ENCODE measurements around the gene ARHGAP29. TPM values are rescaled to one million over a fixed set of nuclear protein-coding genes. Genes with fewer than 3 reads are reported as not detected.
A peak's percentile ranks its signal among the peaks of the same experiment; 100 is the strongest.

Gene ARHGAP29
- total RNA-seq, 1 donor from 2014 or later: 42.7 TPM

DNA sequence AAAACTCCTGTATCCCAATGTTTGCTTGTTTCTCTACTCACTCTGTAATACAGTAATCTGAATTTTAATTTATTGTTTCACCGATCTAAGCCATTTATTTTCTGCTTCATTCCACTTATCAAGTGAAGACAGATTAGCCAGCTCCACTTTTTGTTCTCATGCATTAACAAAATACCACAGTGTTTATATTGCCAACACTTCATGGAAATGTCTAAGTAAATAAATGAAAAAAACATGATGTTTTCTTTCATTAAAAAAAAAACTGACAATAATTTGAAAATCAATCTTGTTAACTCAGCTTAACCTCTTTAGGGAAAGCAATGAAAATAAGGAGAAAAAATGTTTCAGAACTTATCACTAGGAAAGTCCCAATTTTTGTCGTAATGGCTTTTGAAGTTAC, 11.5 kb downstream of the ARHGAP29 start:
- peaks cover 5% of the 10 kb centered on the region for H3K4me1 Mint-ChIP-seq (ENCODE audit: unreplicated experiment)
- peaks cover 5% of the 10 kb centered on the region for H3K36me3 Mint-ChIP-seq
- H3K9me3 Mint-ChIP-seq: no peaks in the 10 kb centered on the region
- H3K4me3 Mint-ChIP-seq: peak overlapping the region; percentile 67
- peak overlapping the region; percentile 57 for H3K27ac Mint-ChIP-seq
- no peaks in the 10 kb centered on the region for H3K27me3 Mint-ChIP-seq
- DNase-seq (ENCODE audit: extremely low spot score, unreplicated experiment): no peak
- TF ChIP-seq, protein P1, sequence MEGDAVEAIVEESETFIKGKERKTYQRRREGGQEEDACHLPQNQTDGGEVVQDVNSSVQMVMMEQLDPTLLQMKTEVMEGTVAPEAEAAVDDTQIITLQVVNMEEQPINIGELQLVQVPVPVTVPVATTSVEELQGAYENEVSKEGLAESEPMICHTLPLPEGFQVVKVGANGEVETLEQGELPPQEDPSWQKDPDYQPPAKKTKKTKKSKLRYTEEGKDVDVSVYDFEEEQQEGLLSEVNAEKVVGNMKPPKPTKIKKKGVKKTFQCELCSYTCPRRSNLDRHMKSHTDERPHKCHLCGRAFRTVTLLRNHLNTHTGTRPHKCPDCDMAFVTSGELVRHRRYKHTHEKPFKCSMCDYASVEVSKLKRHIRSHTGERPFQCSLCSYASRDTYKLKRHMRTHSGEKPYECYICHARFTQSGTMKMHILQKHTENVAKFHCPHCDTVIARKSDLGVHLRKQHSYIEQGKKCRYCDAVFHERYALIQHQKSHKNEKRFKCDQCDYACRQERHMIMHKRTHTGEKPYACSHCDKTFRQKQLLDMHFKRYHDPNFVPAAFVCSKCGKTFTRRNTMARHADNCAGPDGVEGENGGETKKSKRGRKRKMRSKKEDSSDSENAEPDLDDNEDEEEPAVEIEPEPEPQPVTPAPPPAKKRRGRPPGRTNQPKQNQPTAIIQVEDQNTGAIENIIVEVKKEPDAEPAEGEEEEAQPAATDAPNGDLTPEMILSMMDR (conservative IDR thresholded peaks at IDR 0.05): no peak

DNA sequence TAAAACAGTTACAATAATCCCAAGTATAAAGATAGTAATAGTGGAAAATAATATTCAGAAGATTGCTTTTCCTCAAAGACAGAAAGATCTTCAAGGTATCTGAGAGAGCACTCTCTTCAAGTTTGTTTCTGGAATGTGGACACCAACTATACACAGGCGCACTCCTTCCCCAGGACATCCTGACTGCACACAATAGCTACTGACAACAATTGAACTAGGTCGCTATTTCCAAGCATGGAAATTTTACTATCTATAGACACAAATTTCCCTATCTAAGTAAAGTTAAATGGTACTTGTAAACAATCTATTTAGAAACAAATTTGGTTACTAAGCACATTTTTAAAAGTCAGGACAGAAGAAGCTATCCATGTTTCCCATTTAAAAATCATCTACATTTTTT, 19.1 kb downstream of the ARHGAP29 start:
- no peaks in the 10 kb centered on the region for H3K4me1 Mint-ChIP-seq (ENCODE audit: unreplicated experiment)
- no peaks in the 10 kb centered on the region for H3K9me3 Mint-ChIP-seq
- peak overlapping the region; percentile 73 for H3K27ac Mint-ChIP-seq
- peaks cover 16% of the 10 kb centered on the region for H3K36me3 Mint-ChIP-seq
- no peak for DNase-seq (ENCODE audit: extremely low spot score, unreplicated experiment)
- TF ChIP-seq, protein P1 (conservative IDR thresholded peaks at IDR 0.05): no peak
- H3K27me3 Mint-ChIP-seq: no peaks in the 10 kb centered on the region
- H3K4me3 Mint-ChIP-seq: no peak overlapping the region

DNA sequence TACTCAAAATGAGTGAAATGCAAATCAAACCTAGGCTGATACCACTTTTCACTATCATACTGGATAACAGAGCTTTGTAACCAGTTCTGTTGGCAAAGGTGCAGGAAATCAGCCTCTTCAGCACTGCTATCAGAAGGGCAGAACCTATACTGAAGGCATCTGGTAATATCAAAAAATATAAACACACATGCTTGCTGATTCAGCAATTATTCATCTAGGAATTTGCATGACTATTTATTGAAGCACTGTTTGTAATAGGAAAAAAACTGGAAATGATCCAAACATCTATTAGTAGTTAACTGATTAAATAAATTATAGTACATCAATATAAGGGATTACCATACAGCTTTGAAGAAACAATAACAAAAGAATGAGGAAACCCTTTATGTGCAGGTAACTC, 21.4 kb downstream of the ARHGAP29 start:
- TF ChIP-seq, protein P1 (conservative IDR thresholded peaks at IDR 0.05): no peak
- H3K9me3 Mint-ChIP-seq: no peaks in the 10 kb centered on the region
- no peak overlapping the region for H3K4me3 Mint-ChIP-seq
- peaks cover 19% of the 10 kb centered on the region for H3K36me3 Mint-ChIP-seq
- no peak overlapping the region for H3K27ac Mint-ChIP-seq
- no peak for DNase-seq (ENCODE audit: extremely low spot score, unreplicated experiment)
- no peaks in the 10 kb centered on the region for H3K27me3 Mint-ChIP-seq
- no peaks in the 10 kb centered on the region for H3K4me1 Mint-ChIP-seq (ENCODE audit: unreplicated experiment)

DNA sequence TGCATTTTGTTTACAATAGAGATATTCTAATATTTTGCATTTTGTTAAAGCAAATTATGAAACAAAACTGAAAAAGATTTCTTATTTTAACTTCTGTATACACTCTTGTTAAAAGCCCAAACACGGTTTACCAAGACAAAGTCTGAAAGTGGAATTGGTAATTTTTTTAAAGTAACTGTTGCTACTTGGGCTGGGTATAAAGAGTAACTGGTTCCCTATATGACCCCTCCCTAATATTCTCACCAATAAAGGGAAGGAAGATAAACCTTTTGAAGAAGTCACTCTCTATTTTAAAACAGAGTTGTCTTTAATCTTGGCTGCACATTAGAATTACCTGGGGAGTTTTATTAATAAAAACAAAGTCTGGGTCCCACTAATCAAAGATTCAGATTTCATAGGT, 27.4 kb downstream of the ARHGAP29 start:
- H3K27ac Mint-ChIP-seq: peak overlapping the region; percentile 36
- TF ChIP-seq, protein P1 (conservative IDR thresholded peaks at IDR 0.05): no peak
- no peaks in the 10 kb centered on the region for H3K4me1 Mint-ChIP-seq (ENCODE audit: unreplicated experiment)
- H3K9me3 Mint-ChIP-seq: no peaks in the 10 kb centered on the region
- H3K27me3 Mint-ChIP-seq: no peaks in the 10 kb centered on the region
- no peak for DNase-seq (ENCODE audit: extremely low spot score, unreplicated experiment)
- H3K36me3 Mint-ChIP-seq: peaks cover 23% of the 10 kb centered on the region
- no peak overlapping the region for H3K4me3 Mint-ChIP-seq

DNA sequence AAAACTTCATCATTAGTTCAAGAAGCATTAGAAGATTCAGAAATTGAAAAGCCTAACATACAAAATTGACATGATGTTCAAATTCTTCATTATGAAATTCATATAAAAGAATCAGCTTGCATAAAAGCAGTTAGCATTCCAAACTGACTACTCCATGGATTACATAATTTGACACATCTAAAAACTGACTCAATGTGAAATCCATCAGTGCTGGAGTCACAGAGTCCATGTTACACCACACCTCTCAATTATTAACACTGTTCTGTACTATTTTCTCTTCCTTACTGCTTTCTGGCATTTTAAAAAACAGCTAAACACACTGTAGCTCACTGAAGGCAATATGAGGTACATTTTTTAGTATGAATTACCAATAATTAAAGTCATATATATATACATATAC, 28.0 kb downstream of the ARHGAP29 start:
- Mint-ChIP-seq H3K9me3 (no peaks in the 10 kb centered on the region), H3K4me1 (ENCODE audit: unreplicated experiment) (no peaks in the 10 kb centered on the region), H3K4me3 (no peak overlapping the region), H3K27ac (no peak overlapping the region), H3K36me3 (peaks cover 28% of the 10 kb centered on the region), H3K27me3 (no peaks in the 10 kb centered on the region)
- DNase-seq (ENCODE audit: extremely low spot score, unreplicated experiment): no peak
- TF ChIP-seq, protein P1 (conservative IDR thresholded peaks at IDR 0.05): no peak

DNA sequence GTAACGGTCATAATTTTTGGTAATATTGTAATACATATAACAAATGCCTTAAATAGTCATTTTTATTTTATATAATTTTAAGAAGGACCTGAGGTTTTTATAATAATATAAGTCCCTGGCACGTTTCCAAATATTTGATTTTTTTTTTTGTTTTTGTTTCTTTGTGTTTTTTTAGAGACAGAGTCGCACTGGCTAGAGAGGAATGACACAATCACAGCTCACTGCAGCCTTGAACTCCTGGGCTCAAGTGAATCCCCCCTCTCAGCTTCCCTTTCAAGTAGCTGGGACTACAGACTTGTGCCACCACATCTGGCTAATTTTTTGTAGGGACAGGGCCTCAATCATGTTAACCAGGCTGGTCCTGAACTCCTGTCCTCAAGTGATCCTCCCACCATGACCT, 29.7 kb downstream of the ARHGAP29 start:
- H3K36me3 Mint-ChIP-seq: peaks cover 30% of the 10 kb centered on the region
- no peaks in the 10 kb centered on the region for H3K4me1 Mint-ChIP-seq (ENCODE audit: unreplicated experiment)
- peak overlapping the region; percentile 60 for H3K27ac Mint-ChIP-seq
- no peak for DNase-seq (ENCODE audit: extremely low spot score, unreplicated experiment)
- H3K9me3 Mint-ChIP-seq: no peaks in the 10 kb centered on the region
- no peak overlapping the region for H3K4me3 Mint-ChIP-seq
- TF ChIP-seq, protein P1 (conservative IDR thresholded peaks at IDR 0.05): no peak
- H3K27me3 Mint-ChIP-seq: no peaks in the 10 kb centered on the region

Measured in type B pancreatic cell (in vitro differentiated cells).